Bronchial epithelial cell (primary cell): ENCODE measurements around the gene XIST. TPM values are rescaled to one million over a fixed set of nuclear protein-coding genes. Genes with fewer than 3 reads are reported as not detected.
"Not testable (repeated sequence)": the region's sequence is repeated elsewhere in the genome, so short reads cannot be mapped to it uniquely, and the experiment has no call there.

Source experiments
- DNase-seq: peaks from one replicate; pipeline ENCODE4 v3.0.0-alpha.2; 2010; ENCODE audit warnings: low read depth
- FAIRE-seq: peaks from 2 replicates; lab custom pipeline; 2011; peaks lifted over from hg19 to GRCh38; lab: Jason Lieb, UNC
- H3K27me3 ChIP-seq: 2 replicates; pipeline ENCODE4 v1.5.1; 2011; ENCODE audit warnings: low read length; ENCODE audit not compliant: control insufficient read depth, insufficient read depth
- H3K36me3 ChIP-seq: 2 replicates; pipeline ENCODE4 v1.5.1; 2011; ENCODE audit warnings: low read length; ENCODE audit not compliant: control insufficient read depth, insufficient read depth
- H3K4me3 ChIP-seq: 2 replicates; pipeline ENCODE4 v1.5.1; 2011; ENCODE audit warnings: mild to moderate bottlenecking, low read depth, low read length, control low read depth
- total RNA-seq: library from RNA; depleted of rRNA; stranded (reverse); fragments of >200 nt; gene quantifications from 2 replicates; pipeline ENCODE4 v1.2.1, GENCODE V29; 2014
- TF ChIP-seq, protein P1 (sequence below): IDR thresholded peaks from 2 replicates; pipeline ENCODE4 v1.5.1; 2011; ENCODE audit warnings: mild to moderate bottlenecking, moderate library complexity, low read length, control low read depth, inconsistent platforms; ENCODE audit not compliant: insufficient read depth, severe bottlenecking

The XIST gene
- total RNA-seq, 1 donor from 2014 or later, result 0.26 TPM

DNA sequence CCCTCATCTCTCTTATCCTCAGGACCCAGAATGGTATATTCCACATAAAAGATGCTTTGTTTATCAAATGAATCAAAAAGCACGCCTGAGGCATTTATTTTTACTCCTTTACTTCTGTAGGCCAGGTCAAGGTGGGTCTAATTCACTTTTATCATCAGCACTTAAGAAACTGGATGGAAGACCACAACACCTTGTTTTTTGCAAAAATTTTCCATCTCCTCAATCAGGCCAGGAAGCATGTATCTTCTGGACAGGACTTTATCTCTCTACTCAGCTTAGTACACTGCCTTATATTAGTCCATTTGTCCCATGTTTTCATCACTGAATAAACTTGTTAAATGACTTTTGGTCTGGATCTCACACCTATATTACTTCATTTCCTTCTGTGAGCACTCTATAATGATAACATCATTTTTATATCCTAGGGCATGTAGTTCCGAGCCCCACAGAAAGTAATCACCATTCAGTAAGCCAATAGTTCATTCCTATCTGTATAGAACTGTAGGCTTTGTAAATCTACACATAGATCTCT is 29.0 kb downstream of the XIST start:
- no peaks in the 10 kb centered on the region for H3K36me3 ChIP-seq
- DNase-seq (no peak), FAIRE-seq (no peak)
- H3K27me3 ChIP-seq, result no peaks in the 10 kb centered on the region
- TF ChIP-seq, protein P1, sequence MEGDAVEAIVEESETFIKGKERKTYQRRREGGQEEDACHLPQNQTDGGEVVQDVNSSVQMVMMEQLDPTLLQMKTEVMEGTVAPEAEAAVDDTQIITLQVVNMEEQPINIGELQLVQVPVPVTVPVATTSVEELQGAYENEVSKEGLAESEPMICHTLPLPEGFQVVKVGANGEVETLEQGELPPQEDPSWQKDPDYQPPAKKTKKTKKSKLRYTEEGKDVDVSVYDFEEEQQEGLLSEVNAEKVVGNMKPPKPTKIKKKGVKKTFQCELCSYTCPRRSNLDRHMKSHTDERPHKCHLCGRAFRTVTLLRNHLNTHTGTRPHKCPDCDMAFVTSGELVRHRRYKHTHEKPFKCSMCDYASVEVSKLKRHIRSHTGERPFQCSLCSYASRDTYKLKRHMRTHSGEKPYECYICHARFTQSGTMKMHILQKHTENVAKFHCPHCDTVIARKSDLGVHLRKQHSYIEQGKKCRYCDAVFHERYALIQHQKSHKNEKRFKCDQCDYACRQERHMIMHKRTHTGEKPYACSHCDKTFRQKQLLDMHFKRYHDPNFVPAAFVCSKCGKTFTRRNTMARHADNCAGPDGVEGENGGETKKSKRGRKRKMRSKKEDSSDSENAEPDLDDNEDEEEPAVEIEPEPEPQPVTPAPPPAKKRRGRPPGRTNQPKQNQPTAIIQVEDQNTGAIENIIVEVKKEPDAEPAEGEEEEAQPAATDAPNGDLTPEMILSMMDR, result no peak
- no peak overlapping the region for H3K4me3 ChIP-seq

- Histone ChIP-seq H3K27me3 (no peaks in the 10 kb centered on the region), H3K4me3 (no peak overlapping the region), H3K36me3 (no peaks in the 10 kb centered on the region)
- DNase-seq (no peak), FAIRE-seq (no peak)
- TF ChIP-seq, protein P1, result no peak
These were observed 29.7 kb downstream of the XIST start for GRCh38 chrX:73822775-73823174.

DNA sequence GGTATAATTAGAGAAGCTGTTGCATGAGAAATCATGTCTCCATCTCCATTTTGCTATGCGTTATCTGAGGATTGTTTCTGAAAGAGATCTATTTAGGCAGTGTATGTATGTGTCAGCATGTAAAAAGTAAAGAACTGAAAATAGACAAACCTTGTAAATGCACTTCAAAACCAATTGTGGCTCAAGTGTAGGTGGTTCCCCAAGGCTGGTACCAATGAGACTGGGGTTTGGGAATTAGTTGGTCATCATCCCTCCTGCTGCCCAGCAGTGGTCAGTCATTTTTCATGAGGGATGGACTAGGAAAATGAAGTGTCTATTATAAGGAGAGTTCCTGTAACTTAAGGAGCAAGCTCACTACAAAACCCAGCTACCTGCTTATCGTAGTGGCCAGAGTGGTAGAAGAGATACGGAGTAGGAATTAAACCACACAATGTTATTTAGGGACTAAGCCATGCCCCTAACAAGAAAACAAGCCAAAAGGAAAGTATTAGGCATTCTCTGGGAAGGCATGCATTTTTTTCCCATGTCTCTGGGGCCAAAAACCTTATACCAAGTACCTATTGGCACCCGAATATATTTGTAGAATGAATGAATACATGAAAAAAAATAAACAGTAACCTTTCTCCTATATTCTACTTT is 30.5 kb downstream of the XIST start:
- H3K27me3 ChIP-seq, result no peaks in the 10 kb centered on the region
- H3K4me3 ChIP-seq, result no peak overlapping the region
- TF ChIP-seq, protein P1, result no peak
- FAIRE-seq (no peak), DNase-seq (no peak)
- H3K36me3 ChIP-seq, result no peaks in the 10 kb centered on the region

DNA sequence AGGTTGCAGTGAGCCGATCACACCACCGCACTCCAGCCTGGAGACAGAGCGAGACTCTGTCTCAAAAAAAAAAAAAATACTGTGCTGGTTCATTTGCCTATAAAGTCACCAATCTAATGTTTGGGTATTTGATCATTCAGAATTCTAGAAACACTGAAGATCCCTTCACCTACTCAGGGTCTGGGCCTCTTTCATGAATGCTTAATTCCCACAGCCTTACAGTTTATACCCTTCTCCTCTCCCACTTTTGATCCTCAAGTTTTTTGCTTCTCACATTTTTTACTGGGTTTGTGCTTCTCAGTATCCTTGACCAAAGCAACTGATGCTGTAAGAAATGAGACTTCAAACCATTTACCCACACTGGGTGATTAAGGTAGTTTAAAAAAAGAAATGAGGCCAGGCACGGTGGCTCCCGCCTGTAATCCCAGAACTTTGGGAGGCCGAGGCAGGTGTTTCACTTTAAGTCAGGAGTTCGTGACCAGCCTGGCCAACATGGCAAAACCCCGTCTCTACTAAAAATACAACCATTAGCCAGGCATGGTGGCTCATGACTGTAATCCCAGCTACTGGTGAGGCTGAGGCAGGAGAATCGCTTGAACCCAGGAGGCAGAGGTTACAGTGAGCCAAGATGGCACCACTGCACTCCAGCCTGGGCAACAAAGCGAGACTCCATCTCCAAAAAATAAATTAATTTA is 32.5 kb downstream of the XIST start:
- not testable (repeated sequence) for FAIRE-seq, DNase-seq, H3K36me3 ChIP-seq

GRCh38 chrX:73818200-73819116 is 34.1 kb downstream of the XIST start:
- TF ChIP-seq, protein P1, result no peak
- Histone ChIP-seq H3K27me3 (no peaks in the 10 kb centered on the region), H3K4me3 (no peak overlapping the region), H3K36me3 (no peaks in the 10 kb centered on the region)
- DNase-seq, result no peak
- no peak for FAIRE-seq

More for the DNA sequence above, 32.5 kb downstream of the XIST start:
- not testable (repeated sequence) for H3K27me3 ChIP-seq, H3K4me3 ChIP-seq
